Astrocyte (in vitro differentiated cells and primary cell): ENCODE results near the gene ZMYM5.

Source experiments
- CTCF ChIP-seq: IDR thresholded peaks from 2 replicates; pipeline ENCODE4 v1.5.1; 2011; ENCODE audit warnings: low read depth, mild to moderate bottlenecking, inconsistent platforms, low read length, moderate library complexity; ENCODE audit not compliant: insufficient read depth
- EZH2 ChIP-seq: IDR thresholded peaks from 2 replicates; pipeline ENCODE4 v1.6.1; 2012; ENCODE audit warnings: mild to moderate bottlenecking, low read length, inconsistent platforms; ENCODE audit not compliant: insufficient read depth

- TF ChIP-seq EZH2 (no peak), CTCF (no peak)
Measured at GRCh38 chr13:19881641-19882040, 18.2 kb upstream of the ZMYM5 start.
